ENCODE data around the gene SARS2.
"Not testable (repeated sequence)": the region's sequence is repeated elsewhere in the genome, so short reads cannot be mapped to it uniquely, and the experiment has no call there.

SARS2 gene

GRCh38 chr19:38929929-38930775 is at the start of gene SARS2:
TSS of gene SARS2 (minus strand) at chr19:38930763. CDS start at chr19:38930736, 27 bp downstream.
- DNase-seq: peak; percentile 95 to 96

GRCh38 chr19:38979812-38980211 is 49.2 kb upstream of the SARS2 start:
- no peak for DNase-seq

- no peak for DNase-seq
Measured at GRCh38 chr19:38978326-38978689, 47.7 kb upstream of the SARS2 start.

GRCh38 chr19:38977445-38978325 is 47.1 kb upstream of the SARS2 start:
- DNase-seq: no peak

- peak in 1 of 2 experiments; percentile 14 for DNase-seq
Measured at GRCh38 chr19:38975861-38976271, 45.3 kb upstream of the SARS2 start.

GRCh38 chr19:38975214-38975860 is 44.8 kb upstream of the SARS2 start, which contains the start of gene FBXO17:
TSS of gene FBXO17 (minus strand) at chr19:38975742. CDS start at chr19:38950319, 25,423 bp downstream.
- DNase-seq: no peak

- DNase-seq: no peak
Measured at GRCh38 chr19:38974624-38975213, 44.2 kb upstream of the SARS2 start.

- DNase-seq: no peak
Measured at GRCh38 chr19:38971672-38972071, 41.1 kb upstream of the SARS2 start.

GRCh38 chr19:38970664-38971532 is 40.3 kb upstream of the SARS2 start:
- DNase-seq: no peak

GRCh38 chr19:38966149-38966548 is 35.6 kb upstream of the SARS2 start:
- not testable (repeated sequence) for DNase-seq

GRCh38 chr19:38964738-38965137 is 34.2 kb upstream of the SARS2 start:
- no peak for DNase-seq

GRCh38 chr19:38959618-38960017 is 29.1 kb upstream of the SARS2 start:
- no peak for DNase-seq

- no peak for DNase-seq
Measured at GRCh38 chr19:38958301-38958700, 27.7 kb upstream of the SARS2 start.

- DNase-seq: no peak
Measured at GRCh38 chr19:38956264-38956663, 25.7 kb upstream of the SARS2 start.

- no peak for DNase-seq
Measured at GRCh38 chr19:38953677-38954076, 23.1 kb upstream of the SARS2 start.

GRCh38 chr19:38952395-38953165 is 22.0 kb upstream of the SARS2 start:
- DNase-seq: peak; percentile 76

GRCh38 chr19:38951187-38951586 is 20.6 kb upstream of the SARS2 start:
- DNase-seq: no peak

GRCh38 chr19:38949580-38950367 is 19.2 kb upstream of the SARS2 start:
- peak; percentile 80 to 91 for DNase-seq

- no peak for DNase-seq
Measured at GRCh38 chr19:38946229-38947010, 15.9 kb upstream of the SARS2 start.
